Measurements from ENCODE around the gene ST6GALNAC6.
A peak's percentile ranks its signal among the peaks of the same experiment; 100 is the strongest.
"Not testable (repeated sequence)": the region's sequence is repeated elsewhere in the genome, so short reads cannot be mapped to it uniquely, and the experiment has no call there.

ST6GALNAC6 gene

GRCh38 chr9:127872369-127873222 is 26.8 kb downstream of the ST6GALNAC6 start:
- Mint-ChIP-seq H3K36me3 (ENCODE audit: low read depth) (peaks cover 5% of the 10 kb centered on the region), H3K9me3 (no peaks in the 10 kb centered on the region), H3K27me3 (ENCODE audit: low read depth, poor library complexity) (no peaks in the 10 kb centered on the region), H3K4me3 (no peak overlapping the region), H3K27ac (no peak overlapping the region), H3K4me1 (peaks cover 59% of the 10 kb centered on the region)
- DNase-seq, result no peak
- no peak for TF ChIP-seq CTCF (IDR thresholded peaks at IDR 0.05)

GRCh38 chr9:127871531-127871930 is 27.9 kb downstream of the ST6GALNAC6 start:
- Mint-ChIP-seq H3K36me3 (ENCODE audit: low read depth) (peaks cover 5% of the 10 kb centered on the region), H3K27ac (no peak overlapping the region), H3K4me3 (no peak overlapping the region), H3K27me3 (ENCODE audit: low read depth, poor library complexity) (no peaks in the 10 kb centered on the region), H3K4me1 (peaks cover 57% of the 10 kb centered on the region), H3K9me3 (no peaks in the 10 kb centered on the region)
- DNase-seq, result no peak
- TF ChIP-seq CTCF (IDR thresholded peaks at IDR 0.05), result no peak

GRCh38 chr9:127870887-127871286 is 28.5 kb downstream of the ST6GALNAC6 start:
- TF ChIP-seq CTCF (IDR thresholded peaks at IDR 0.05), result no peak
- Mint-ChIP-seq H3K36me3 (ENCODE audit: low read depth) (peaks cover 5% of the 10 kb centered on the region), H3K4me3 (no peak overlapping the region), H3K4me1 (peaks cover 61% of the 10 kb centered on the region), H3K27ac (no peak overlapping the region), H3K27me3 (ENCODE audit: low read depth, poor library complexity) (no peaks in the 10 kb centered on the region), H3K9me3 (no peaks in the 10 kb centered on the region)
- no peak for DNase-seq

- not testable (repeated sequence) for H3K4me3 Mint-ChIP-seq; H3K36me3 Mint-ChIP-seq (ENCODE audit: low read depth); DNase-seq; H3K27ac Mint-ChIP-seq; H3K9me3 Mint-ChIP-seq; H3K27me3 Mint-ChIP-seq (ENCODE audit: low read depth, poor library complexity)
- TF ChIP-seq CTCF (IDR thresholded peaks at IDR 0.05), result peak; percentile 19
- H3K4me1 Mint-ChIP-seq, result peaks cover 61% of the 10 kb centered on the region
Observed at GRCh38 chr9:127870153-127870491, 29.3 kb downstream of the ST6GALNAC6 start.

GRCh38 chr9:127869310-127870152 is 29.9 kb downstream of the ST6GALNAC6 start:
- Mint-ChIP-seq H3K9me3 (no peaks in the 10 kb centered on the region), H3K4me1 (peaks cover 62% of the 10 kb centered on the region), H3K4me3 (no peak overlapping the region), H3K36me3 (ENCODE audit: low read depth) (peaks cover 5% of the 10 kb centered on the region), H3K27me3 (ENCODE audit: low read depth, poor library complexity) (peaks cover 4% of the 10 kb centered on the region), H3K27ac (no peak overlapping the region)
- TF ChIP-seq CTCF (IDR thresholded peaks at IDR 0.05), result peak; percentile 86
- DNase-seq, result peak; percentile 95
